ENCODE data around the gene PRKCB.
"Not testable (repeated sequence)": the region's sequence is repeated elsewhere in the genome, so short reads cannot be mapped to it uniquely, and the experiment has no call there.

The PRKCB gene

DNA sequence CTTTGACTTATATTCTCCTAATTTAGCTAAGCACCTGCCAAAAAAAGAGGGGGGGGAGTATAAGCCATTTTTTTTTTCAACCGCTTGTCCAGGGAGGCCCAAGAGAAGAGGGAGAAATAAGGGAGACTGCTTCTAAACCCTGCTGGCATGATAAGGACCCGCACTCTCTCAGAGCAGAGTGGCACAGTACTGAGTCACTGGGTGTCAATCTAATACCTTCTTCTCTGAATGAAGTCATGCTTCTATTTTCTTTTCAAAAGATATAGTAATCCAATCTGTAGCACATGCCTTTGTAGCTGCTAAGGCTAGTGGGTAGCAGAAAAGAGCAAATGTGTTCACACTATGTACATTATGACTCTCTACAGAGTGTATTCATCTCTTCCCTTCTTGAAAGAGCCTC, 385.4 kb downstream of the PRKCB start:
- DNase-seq (ENCODE audit: low read depth in 2 of 2), result no peak

DNA sequence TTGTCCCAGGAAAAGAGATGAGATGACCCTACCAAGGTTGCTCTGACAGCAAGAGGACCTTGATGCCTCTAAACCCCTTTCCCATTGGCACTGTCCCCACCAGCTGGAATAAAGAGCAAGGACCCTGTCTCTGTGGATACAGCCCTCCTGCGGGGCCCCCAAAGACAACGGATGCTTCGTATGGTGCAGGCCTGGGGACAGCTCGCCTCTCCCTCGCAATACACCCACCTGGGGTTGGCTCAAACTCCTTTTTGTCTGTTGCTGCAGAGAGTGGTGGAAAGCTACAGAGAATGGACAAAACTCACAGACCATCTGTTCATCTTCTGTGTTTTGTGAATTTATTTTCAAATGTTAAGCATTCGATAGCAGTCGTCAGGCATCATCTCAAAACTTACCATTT, 392.7 kb downstream of the PRKCB start:
- no peak for DNase-seq (ENCODE audit: low read depth in 2 of 2)

DNA sequence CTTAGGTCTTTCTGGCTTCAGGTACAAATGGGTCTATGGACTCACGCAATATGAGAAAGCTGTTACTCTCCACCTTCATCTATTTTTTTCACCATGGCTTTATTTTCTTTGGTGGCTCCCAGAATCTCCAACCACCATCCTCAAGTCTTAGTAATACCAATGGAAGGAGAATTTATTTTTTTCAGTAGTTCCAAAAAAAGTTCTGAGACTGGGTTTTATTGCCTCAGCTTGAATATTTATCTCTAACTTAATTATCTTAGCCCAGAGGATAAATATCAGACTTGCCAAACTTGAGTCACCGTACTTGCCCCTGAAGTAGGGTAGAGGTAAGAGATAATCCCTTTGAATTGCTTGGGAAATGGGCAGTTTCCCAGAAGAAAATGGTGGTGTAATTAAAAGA, 397.2 kb downstream of the PRKCB start:
- no peak for DNase-seq (ENCODE audit: low read depth in 2 of 2)

DNA sequence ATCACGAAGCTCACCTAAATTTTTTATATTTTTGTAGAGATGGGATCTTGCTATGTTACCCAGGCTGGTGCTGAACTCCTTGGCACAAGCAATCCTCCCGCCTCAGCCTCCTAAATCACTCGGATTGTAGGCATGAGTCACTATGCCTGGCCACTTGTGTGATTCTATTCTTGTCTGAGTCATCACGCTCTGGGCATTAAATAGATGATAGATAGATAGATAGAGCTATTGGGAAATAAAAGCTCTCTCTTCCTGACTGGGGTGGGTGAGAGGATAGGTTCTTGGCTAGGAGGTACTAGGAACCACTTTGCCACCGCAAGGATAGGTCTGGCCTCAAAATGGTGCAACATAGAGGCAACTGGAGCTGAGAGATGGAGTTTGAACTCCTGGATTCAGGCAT, 399.0 kb downstream of the PRKCB start:
- DNase-seq (ENCODE audit: low read depth in 2 of 2), result no peak

DNA sequence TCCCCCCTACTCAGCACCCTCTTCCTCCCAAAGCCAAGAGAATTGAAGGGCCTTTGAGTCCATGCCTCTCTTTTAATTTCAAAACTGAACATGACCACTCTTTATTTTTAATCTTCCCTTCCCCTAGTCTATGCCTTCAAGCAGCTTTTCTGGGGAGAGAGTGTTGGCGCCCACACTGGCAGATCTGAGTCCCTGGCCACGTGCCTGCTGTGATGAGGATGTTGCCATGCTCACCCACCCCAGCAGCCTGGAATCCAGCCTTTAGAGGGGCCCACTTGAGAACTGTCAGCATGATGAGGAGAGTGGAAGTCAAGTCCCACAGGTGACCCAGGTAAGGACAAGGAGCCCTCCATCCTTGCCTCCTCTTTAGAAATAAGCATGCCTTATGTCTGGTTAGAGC, 400.0 kb downstream of the PRKCB start:
- DNase-seq (ENCODE audit: low read depth in 2 of 2), result no peak

DNA sequence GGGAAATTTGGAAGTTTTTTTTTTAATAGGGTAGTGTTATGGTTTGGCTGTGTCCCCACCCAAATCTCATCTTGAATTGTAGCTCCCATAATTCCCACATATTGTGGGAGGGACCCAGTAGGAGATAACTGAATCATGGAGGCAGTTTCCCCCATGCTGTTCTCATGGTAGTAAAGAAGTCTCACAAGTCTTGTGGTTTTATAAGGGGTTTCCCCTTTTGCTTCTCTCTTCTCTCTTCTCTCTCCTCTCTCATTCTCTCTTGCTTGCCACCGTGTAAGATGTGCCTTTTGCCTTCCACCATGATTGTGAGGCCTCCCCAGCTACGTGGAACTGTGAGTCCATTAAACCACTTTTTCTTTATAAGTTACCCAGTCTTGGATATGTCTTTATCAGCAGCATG, 403.1 kb downstream of the PRKCB start:
- DNase-seq (ENCODE audit: low read depth in 2 of 2), result not testable (repeated sequence)

DNA sequence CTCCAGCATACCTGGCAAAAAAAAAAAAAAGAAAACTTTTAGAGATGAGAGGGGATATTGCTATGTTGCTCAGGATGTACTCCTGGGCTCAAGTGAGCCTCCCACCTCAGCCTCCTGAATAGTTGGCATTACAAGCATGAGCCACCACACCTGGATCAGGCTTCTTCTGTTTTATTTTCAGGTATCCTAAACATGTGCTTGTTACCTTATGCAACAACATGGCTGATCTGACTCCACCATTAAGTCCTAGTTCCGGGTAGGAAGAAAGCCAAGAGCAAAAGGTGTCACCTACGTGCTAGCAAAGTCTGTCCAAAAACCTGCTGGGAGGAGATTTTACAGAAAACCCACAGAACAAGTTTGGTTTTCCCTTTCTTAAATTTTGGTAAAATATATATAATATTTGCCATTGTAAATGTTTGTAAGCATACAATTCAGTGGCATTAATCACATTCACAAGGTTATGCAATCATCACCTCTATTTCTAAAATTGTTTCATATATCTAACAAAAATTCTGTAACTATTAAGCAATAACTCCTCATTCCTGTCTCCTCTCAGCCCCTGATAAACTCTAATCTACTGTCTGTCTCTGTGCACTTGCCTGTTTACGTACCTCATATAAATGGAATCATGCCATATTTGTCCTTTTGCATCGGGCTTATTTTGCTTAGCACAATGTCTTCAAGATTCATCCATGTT, 411.3 kb downstream of the PRKCB start:
- DNase-seq (ENCODE audit: low read depth in 2 of 2), result no peak

DNA sequence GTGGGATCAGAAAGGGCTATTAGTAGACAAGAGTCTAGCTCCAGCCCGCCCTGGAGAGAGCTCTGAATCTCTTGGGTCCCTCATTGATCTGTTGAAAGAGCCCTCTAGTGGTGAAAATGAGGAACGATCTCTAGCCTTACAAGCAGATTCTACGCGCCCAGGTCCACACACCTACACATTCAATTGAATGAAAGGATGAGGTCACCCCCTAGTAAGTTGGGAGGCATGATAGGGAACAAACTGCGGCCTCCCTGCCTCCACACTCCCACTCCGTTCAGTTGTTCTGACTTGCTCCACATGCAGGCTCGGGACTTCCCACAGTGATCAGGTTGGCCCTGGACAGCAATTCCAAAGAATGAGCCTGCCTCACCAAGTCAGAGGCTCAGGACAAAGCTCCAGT, 417.4 kb downstream of the PRKCB start:
- no peak for DNase-seq (ENCODE audit: low read depth in 2 of 2)

DNA sequence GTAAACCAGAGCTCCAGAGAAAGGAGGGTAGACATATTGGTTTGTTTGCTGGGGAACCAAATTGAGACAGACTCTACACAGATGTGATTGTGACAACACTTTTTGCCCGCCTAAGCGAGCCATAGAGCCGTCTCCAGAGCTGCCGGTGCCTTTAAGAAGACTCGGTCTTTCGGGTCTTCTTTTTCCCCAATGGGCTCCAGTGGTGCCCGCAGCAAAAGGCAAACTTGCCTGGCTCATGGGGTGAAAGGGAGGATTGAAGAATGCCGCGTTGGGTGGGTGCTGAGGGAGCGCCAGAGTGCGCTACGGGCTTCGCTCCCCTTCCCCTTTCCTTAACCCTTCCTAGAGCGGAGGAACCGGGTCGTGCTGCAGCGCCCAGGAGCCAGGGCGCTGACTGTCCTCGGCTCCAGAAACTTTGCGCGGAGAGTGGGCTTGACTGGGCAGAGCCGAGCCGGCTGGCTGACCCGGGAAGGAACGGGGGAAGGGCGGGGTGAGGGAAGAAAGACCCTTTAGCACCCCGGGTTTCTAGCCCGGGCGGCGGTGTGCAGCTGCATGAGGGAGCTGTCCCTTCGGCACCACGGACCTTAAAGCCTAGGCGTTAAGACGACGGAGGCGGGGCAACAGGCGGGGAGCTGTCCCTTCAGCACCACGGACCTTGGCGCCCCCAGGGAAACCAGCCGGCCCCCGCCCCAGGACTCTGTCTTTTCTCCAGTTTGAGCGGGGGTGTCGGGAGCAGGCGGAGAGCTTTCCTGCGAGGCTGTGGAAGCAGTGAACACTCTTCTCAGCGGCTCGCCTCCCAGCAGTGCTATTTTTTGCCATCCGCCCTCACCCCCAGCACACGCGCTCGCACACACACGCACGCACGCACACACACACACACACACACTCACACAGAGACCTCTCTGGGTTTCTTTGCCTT, 419.9 kb downstream of the PRKCB start, which contains the start of gene CACNG3:
Gene CACNG3, plus strand, starts transcription at position 880 of the 916 bp plus-strand sequence. CDS start 420 bp downstream, outside the sequence.
- no peak for DNase-seq (ENCODE audit: low read depth in 2 of 2)

DNA sequence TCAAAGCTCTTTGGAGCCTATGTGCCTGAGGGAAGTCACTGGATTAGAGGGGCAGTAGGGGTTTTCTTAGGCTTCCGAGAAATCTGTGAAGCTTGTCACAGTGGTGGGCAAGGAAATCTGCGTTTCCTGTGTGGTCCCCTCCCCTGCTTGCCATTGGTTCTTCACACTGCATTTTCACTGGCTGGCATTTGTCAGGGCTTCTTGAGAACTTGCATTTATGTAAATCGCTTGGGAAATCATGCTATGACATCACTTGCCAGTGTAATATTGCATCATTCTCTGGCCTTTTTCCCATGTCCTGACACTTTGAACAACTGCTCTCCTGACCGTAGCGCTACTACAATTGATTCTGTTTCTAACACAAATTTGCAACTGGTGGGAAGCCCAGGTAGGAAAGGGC, 422.2 kb downstream of the PRKCB start:
- no peak for DNase-seq (ENCODE audit: low read depth in 2 of 2)

DNA sequence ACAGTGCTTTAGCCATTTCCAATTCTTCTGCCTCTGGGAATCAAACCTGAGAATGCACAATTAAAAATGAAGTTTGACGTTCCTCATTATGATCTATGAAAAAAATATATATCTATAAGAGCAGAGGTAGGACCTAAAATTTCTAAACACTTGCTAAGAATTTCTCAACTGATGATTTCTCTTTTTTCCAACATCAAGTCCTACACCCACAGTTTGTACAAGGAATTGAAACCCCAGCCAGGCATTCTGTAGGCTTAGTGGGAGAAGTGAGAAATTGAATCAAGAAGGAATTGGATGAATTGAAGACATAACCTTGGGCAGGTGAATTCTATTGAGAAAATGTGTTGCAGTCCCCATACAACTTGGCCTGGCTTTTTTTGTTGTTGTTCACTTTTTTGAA, 423.0 kb downstream of the PRKCB start:
- DNase-seq (ENCODE audit: low read depth in 2 of 2), result no peak

DNA sequence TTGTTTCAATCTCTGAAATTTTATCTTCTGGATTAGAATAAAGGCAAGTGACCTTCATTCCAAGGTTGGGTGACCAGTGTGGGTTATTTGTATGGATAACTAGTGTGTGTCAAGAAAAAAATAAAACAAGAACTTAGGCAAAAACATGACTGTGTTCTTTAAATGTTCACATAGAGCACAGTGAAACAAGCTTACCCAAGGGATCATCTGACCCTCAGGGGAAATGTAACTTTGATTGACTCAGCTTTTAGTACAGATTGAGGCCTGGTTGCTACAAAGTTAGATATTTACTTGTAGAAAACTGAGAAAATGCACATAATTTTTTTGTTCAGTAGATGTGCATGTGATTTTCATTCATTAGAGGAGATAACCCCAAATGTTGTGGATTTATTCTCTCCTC, 427.0 kb downstream of the PRKCB start:
- DNase-seq (ENCODE audit: low read depth in 2 of 2), result no peak
